Common myeloid progenitor, CD34-positive (primary cell): ENCODE results near the gene SORBS2.

Experiments
- CTCF ChIA-PET: fragments of 350-600 bp; sonication (Branson Sonifier 250); formaldehyde crosslinking; loops from one replicate; lab custom pipeline; 2021; ENCODE audit warnings: antibody characterized with exemption; lab: Charles Lee
- POLR2A ChIA-PET: fragments of 350-600 bp; sonication (Branson Sonifier 250); formaldehyde crosslinking; loops from one replicate; lab custom pipeline; 2021; ENCODE audit warnings: antibody characterized with exemption; lab: Charles Lee
- DNase-seq, 3 donors: peaks; one replicate each; pipeline versions ENCODE4 v3.0.0 to v3.0.0-alpha.2; 2013
- H3K27ac ChIP-seq, 2 experiments: 1 replicate in 1 of 2; 2 replicates in 1 of 2; pipeline ENCODE4 v1.7.0; 2013; ENCODE audit warnings: inconsistent platforms in 2 of 2, low read length in 2 of 2, mild to moderate bottlenecking in 2 of 2, low read depth in 1 of 2, moderate library complexity in 1 of 2; ENCODE audit not compliant: severe bottlenecking in 2 of 2, insufficient read depth in 1 of 2, poor library complexity in 1 of 2
- H3K27me3 ChIP-seq, 5 experiments: replicated peaks in 2 of 5; 1 replicate in 3 of 5; 2 replicates in 2 of 5; pipeline versions ENCODE4 v1.6.1 to v1.7.0; 2013; ENCODE audit warnings: low read length in 4 of 5, mild to moderate bottlenecking in 2 of 5, moderate library complexity in 2 of 5, inconsistent platforms in 1 of 5; ENCODE audit not compliant: insufficient read depth in 5 of 5, control insufficient read depth in 4 of 5
- H3K36me3 ChIP-seq, 4 experiments: 1 replicate in 2 of 4; 2 replicates in 2 of 4; pipeline versions ENCODE4 v1.6.1 to v1.7.0; 2013; ENCODE audit warnings: low read length in 3 of 4, control low read depth in 1 of 4, mild to moderate bottlenecking in 1 of 4; ENCODE audit not compliant: control insufficient read depth in 4 of 4, insufficient read depth in 4 of 4
- H3K4me1 ChIP-seq, 4 experiments: 1 replicate in 3 of 4; 2 replicates in 1 of 4; pipeline versions ENCODE4 v1.6.1 to v1.7.1; 2013; ENCODE audit warnings: low read length in 3 of 4, mild to moderate bottlenecking in 3 of 4, control low read depth in 1 of 4, inconsistent platforms in 1 of 4, moderate library complexity in 1 of 4; ENCODE audit not compliant: control insufficient read depth in 4 of 4, insufficient read depth in 4 of 4; ENCODE audit errors: control extremely low read depth in 1 of 4
- H3K4me3 ChIP-seq, 7 experiments: 1 replicate in 4 of 7; 2 replicates in 3 of 7; pipeline versions ENCODE4 v1.5.1 to v1.7.0; 2013; ENCODE audit warnings: mild to moderate bottlenecking in 7 of 7, low read length in 6 of 7, moderate library complexity in 6 of 7, inconsistent platforms in 2 of 7, low read depth in 2 of 7, control low read depth in 1 of 7; ENCODE audit not compliant: insufficient read depth in 4 of 7, control insufficient read depth in 1 of 7; ENCODE audit errors: extremely low read depth in 1 of 7
- H3K9me3 ChIP-seq, 5 experiments: 1 replicate in 4 of 5; 2 replicates in 1 of 5; pipeline versions ENCODE4 v1.6.1 to v1.7.1; 2013; ENCODE audit warnings: low read length in 4 of 5, mild to moderate bottlenecking in 2 of 5, inconsistent platforms in 1 of 5, low read depth in 1 of 5, moderate library complexity in 1 of 5; ENCODE audit not compliant: control insufficient read depth in 4 of 5, insufficient read depth in 2 of 5; ENCODE audit errors: control extremely low read depth in 1 of 5
- WGBS: methylation state at CpG from one replicate; pipeline ENCODE4 v1.1.5; 2013; ENCODE audit not compliant: insufficient coverage; 5-methylcytosine and 5-hydroxymethylcytosine counted together

The SORBS2 gene

DNA sequence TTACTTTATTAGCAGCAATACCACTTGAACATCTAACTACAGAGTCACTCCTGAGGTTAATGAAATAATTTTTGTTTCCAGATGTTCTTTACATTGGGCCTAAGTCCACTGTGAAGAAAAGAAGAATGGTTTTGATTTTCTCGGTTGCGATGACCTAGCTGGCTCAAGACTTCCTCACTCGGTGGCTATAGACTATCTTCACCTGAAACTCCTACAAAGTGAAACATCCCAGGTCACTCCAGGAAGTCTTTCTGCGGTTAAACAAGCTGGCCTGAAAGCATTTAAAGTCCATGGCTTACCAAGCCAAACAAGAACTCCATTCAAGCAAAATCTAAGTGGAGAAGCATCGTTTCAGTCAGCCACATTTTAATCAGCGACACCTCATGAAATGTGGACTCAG, 13.7 kb upstream of the SORBS2 start:
- DNase-seq = no peak
- Histone ChIP-seq H3K4me3 (no peak overlapping the region), H3K27me3 (no peaks in the 10 kb centered on the region), H3K36me3 (no peaks in the 10 kb centered on the region), H3K4me1 (peaks cover 0 to 4% (median 0%) of the 10 kb centered on the region in 4 experiments), H3K9me3 (no peaks in the 10 kb centered on the region), H3K27ac (no peak overlapping the region)
- POLR2A ChIA-PET = no interaction called here
- 89% methylated on average over 6 of the region's 6 CpGs for WGBS
- CTCF ChIA-PET = no interaction called here

DNA sequence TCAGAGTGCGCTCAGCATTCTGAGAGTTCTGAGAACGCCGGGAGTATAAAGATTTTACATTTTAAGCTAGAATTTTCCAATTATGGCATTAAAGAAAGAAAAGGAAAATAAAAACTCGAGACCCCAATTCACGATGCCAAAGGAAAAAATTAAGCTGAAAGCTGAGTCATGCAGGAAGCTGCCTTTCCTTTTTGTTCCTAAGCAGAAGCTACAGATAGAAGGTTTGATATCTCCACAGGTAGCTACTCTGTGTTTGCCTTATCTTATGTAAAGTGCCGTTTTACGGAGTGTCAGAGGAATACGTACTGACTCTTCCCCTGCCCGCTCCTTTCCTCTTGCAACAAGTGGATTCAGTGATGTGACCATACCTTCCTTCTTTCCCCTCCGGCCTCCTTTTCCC, 10.8 kb upstream of the SORBS2 start:
- Histone ChIP-seq H3K27ac (no peak overlapping the region), H3K27me3 (no peaks in the 10 kb centered on the region), H3K9me3 (no peaks in the 10 kb centered on the region), H3K4me3 (no peak overlapping the region), H3K4me1 (peaks cover 0 to 4% (median 0%) of the 10 kb centered on the region in 4 experiments), H3K36me3 (no peaks in the 10 kb centered on the region)
- whole genome bisulfite sequencing = 38% methylated on average over 4 of the region's 10 CpGs
- POLR2A ChIA-PET = no interaction called here
- no peak for DNase-seq
- CTCF ChIA-PET = no interaction called here

DNA sequence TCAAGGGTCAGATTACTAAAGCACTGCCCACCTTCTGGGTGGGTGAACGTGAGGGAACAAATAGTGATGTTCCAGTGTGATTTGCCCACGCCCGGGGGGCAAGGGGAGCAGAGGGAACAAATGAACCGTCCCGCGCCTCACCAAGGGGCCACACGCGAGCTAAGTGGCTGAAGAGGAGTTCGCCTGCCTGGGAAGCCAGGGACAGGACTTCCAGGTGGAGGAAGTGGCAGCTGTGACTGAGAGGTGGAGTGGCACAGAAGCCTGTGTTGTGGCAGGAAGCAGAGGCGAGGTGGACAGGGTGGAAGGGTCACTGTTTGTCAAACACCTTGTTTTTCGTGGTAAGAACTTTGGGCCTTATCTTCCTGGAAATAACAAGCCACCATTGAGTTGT, 9.0 kb upstream of the SORBS2 start:
- H3K27me3 ChIP-seq = no peaks in the 10 kb centered on the region

DNA sequence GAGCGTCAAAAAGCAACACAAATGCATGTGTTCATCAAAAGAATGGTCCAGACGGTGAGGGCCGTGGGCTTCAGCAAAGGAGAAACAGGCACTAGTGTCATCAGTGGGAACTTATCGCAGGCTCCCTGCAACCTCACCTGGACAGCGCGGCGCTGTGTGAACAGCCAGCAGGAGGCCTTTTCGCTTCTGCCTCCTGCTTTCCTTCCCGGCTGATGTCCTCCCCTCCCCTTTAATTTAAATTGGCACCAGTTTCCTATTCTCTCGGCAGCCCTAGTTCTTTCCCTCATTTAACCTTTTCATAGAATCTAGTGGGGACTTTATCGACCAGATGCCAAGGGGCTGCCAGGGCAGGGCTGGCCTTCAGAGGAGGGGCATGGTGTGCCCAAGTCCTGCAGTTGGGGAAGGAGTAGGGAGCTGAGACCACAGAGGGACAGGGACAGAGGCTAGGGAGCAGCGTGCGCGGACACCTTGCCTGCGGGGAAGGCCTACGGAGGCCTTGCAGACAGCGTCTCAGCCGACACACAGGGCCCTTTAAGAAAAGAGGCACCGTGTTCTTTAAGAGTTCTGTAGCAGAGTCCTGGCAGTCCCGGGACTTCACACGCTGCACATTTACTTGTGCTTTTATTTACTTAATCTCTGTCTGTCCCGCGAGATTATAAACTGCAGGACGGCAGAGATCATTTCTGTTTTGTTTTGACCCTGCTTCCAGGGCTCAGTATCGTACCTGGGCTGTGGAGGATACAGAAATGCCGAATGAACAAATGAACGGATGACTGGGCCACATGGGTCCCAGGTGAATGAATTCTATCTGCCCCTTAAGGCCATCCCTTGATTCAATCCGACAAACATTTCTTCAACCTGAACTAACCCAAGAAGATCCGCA, 8.4 kb upstream of the SORBS2 start:
- H3K36me3 ChIP-seq = no peaks in the 10 kb centered on the region
- no peaks in the 10 kb centered on the region for H3K27me3 ChIP-seq
- peaks cover 0 to 4% (median 0%) of the 10 kb centered on the region in 4 experiments for H3K4me1 ChIP-seq
- ChIA-PET POLR2A (no interaction called here), CTCF (no interaction called here)
- DNase-seq = no peak
- H3K9me3 ChIP-seq = no peaks in the 10 kb centered on the region
- 96% methylated on average over 26 of the region's 29 CpGs for WGBS
- H3K27ac ChIP-seq = no peak overlapping the region
- no peak overlapping the region for H3K4me3 ChIP-seq

More for the DNA sequence above, 9.0 kb upstream of the SORBS2 start:
- CTCF ChIA-PET = no interaction called here
- POLR2A ChIA-PET = no interaction called here
- Histone ChIP-seq H3K27ac (no peak overlapping the region), H3K4me3 (no peak overlapping the region), H3K36me3 (no peaks in the 10 kb centered on the region), H3K9me3 (no peaks in the 10 kb centered on the region), H3K4me1 (peaks cover 0 to 4% (median 0%) of the 10 kb centered on the region in 4 experiments)
- DNase-seq = no peak
- WGBS = 97% methylated on average over 11 of the region's 11 CpGs

DNA sequence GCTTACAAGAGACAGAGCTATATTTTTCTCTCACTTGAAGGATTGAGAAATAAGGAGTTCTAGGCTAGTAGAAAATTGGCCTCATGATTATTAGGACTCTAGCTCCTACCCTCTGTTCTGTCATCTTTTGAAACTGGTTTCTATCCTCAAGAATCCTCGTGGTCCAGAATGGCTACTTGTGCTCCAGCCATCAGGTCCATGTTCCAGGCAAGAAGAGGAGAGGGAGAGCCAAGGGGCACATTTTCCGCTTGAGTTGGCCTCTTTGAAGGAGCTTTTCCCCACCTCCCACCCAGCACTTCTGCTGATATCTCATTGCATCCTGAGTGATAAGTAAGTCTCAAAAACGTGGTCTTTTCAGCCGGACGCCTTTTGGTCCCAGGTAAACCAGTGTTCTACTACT, 7.2 kb upstream of the SORBS2 start:
- no peak overlapping the region for H3K4me3 ChIP-seq
- CTCF ChIA-PET = no interaction called here
- no peak overlapping the region for H3K27ac ChIP-seq
- 92% methylated on average over 1 of the region's 5 CpGs for WGBS
- no peaks in the 10 kb centered on the region for H3K27me3 ChIP-seq
- DNase-seq = no peak
- POLR2A ChIA-PET = no interaction called here
- H3K9me3 ChIP-seq = no peaks in the 10 kb centered on the region
- H3K4me1 ChIP-seq = peaks cover 0 to 4% (median 0%) of the 10 kb centered on the region in 4 experiments
- no peaks in the 10 kb centered on the region for H3K36me3 ChIP-seq

DNA sequence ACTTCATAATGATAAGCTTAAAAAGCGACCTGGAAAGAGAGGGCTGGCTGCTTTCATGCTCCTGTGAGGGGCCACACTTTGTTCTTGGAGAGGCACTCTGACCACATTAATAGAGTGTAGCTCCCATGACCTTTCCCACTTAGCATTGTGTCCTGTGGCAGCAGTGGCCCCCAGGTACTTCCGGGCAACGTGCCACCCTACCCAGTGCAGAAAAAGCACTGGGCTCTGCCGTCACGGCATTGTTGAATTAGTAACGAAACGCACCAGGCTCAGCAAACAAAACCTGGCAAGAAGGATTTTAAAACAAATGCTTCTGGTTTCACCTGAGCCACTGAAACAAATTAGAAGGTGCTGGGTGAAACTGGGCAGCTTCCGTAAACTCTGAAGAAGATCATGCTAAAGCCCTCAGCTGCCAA, 5.4 kb upstream of the SORBS2 start:
- no peak overlapping the region for H3K4me3 ChIP-seq
- H3K27me3 ChIP-seq = no peaks in the 10 kb centered on the region
- ChIA-PET CTCF (no interaction called here), POLR2A (no interaction called here)
- no peak for DNase-seq
- H3K36me3 ChIP-seq = no peaks in the 10 kb centered on the region
- 91% methylated on average over 8 of the region's 8 CpGs for WGBS
- H3K27ac ChIP-seq = no peak overlapping the region
- H3K9me3 ChIP-seq = no peaks in the 10 kb centered on the region
- H3K4me1 ChIP-seq = no peaks in the 10 kb centered on the region

DNA sequence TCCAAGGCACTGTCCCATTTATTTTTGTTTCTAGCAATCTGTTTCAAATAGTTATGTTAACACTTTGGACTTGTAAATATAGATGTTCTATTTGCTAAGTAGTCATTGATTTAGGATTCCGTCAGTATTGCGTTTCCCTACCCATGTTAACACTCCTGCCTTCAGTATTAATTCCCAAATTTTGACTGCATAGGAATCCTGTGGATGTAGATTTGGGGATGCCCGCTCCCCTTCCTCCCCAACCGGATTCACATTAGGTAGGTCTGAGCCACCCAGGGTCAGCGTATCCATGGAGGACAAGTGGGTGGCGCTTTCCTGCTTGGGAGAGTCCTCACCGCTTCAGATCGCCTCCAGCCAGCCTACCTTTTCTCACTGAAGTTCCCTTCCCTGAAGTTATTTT, 1.1 kb upstream of the SORBS2 start:
- Histone ChIP-seq H3K27ac (no peak overlapping the region), H3K9me3 (no peaks in the 10 kb centered on the region), H3K4me3 (no peak overlapping the region), H3K27me3 (peaks cover 0 to 3% (median 0%) of the 10 kb centered on the region in 5 experiments), H3K36me3 (no peaks in the 10 kb centered on the region), H3K4me1 (peaks cover 0 to 6% (median 4%) of the 10 kb centered on the region in 4 experiments)
- no peak for DNase-seq
- WGBS = 96% methylated on average over 6 of the region's 8 CpGs
- POLR2A ChIA-PET = no interaction called here
- CTCF ChIA-PET = no interaction called here
